ENCODE results near the gene DELE1.

DNA sequence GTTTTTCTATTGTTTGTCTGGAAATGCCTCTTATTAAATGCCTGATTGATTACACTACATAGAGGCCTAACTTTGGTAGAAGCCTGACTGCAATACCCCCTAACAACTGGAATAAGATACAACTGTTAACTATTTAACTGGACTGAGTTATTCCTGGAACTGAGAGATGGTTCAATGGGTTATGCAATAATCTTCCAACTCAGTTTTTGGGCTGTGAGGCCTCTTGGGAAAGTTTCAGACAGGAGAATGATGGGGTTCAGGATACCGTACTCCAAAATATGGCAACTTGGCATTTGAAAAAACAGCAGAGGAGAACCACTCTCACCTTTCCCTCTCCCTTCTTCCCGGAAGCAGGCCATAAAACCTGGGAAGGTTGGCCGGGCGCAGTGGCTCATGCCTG, 26.2 kb upstream of the DELE1 start:
- TF ChIP-seq, protein P1, sequence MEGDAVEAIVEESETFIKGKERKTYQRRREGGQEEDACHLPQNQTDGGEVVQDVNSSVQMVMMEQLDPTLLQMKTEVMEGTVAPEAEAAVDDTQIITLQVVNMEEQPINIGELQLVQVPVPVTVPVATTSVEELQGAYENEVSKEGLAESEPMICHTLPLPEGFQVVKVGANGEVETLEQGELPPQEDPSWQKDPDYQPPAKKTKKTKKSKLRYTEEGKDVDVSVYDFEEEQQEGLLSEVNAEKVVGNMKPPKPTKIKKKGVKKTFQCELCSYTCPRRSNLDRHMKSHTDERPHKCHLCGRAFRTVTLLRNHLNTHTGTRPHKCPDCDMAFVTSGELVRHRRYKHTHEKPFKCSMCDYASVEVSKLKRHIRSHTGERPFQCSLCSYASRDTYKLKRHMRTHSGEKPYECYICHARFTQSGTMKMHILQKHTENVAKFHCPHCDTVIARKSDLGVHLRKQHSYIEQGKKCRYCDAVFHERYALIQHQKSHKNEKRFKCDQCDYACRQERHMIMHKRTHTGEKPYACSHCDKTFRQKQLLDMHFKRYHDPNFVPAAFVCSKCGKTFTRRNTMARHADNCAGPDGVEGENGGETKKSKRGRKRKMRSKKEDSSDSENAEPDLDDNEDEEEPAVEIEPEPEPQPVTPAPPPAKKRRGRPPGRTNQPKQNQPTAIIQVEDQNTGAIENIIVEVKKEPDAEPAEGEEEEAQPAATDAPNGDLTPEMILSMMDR (IDR thresholded peaks at IDR 0.05): no peak
- TF ChIP-seq POLR2A (IDR thresholded peaks at IDR 0.05): no peak
